GM19240 (cell line): ENCODE data around the gene WAC.
"Not testable (repeated sequence)": the region's sequence is repeated elsewhere in the genome, so short reads cannot be mapped to it uniquely, and the experiment has no call there.

Source experiments
- DNase-seq: peaks from one replicate; pipeline ENCODE4 v3.0.0; 2011; ENCODE audit warnings: low spot score; ENCODE audit not compliant: insufficient read length

WAC gene, protein sequence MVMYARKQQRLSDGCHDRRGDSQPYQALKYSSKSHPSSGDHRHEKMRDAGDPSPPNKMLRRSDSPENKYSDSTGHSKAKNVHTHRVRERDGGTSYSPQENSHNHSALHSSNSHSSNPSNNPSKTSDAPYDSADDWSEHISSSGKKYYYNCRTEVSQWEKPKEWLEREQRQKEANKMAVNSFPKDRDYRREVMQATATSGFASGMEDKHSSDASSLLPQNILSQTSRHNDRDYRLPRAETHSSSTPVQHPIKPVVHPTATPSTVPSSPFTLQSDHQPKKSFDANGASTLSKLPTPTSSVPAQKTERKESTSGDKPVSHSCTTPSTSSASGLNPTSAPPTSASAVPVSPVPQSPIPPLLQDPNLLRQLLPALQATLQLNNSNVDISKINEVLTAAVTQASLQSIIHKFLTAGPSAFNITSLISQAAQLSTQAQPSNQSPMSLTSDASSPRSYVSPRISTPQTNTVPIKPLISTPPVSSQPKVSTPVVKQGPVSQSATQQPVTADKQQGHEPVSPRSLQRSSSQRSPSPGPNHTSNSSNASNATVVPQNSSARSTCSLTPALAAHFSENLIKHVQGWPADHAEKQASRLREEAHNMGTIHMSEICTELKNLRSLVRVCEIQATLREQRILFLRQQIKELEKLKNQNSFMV

DNA sequence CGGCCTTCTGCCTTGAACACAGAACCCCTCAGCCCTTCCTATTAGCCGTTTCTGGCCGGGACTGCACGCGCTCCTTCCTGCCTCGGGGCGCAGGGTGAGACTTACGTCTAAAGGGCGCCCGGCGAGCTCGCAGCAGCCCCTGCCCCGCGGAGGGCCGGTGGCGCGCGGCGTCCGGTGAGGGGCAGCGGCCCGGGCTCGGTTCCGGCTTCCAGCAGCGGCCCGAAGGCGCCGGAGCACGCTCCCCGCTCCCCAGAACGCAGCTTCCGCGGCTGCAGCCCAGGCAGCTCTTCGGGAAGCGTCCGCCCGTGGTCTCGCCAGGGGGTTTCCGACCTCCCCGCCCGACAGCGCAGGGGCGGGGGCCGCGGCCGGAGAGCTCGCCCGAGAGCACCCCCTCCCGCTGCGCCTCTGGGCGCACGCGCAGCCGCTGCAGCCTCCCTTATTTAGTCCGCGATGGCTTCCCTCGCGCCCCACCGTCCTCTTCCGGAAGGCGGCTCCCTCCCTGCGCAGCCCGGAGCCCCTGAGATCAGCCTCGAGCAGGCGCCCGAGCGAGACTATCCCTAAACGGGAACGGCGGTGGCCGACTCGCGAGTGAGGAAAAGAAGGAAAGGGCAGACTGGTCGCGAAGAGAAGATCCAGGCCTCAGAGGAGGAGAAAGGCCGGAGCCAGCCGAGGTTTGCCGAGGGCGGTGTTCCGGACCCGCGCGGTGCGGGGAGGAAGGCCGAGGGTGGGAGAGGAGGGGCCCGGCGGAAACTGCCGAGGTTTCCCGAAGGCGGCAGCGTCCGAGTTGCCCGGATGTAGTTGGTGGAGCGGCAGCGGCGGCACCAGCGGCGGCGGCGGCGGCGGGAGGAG lies at the start of gene WAC:
TSS of gene WAC (plus strand) at position 782 of the 849 bp plus-strand sequence. CDS start 462 bp downstream, outside the sequence.
- DNase-seq = peak; percentile 60

DNA sequence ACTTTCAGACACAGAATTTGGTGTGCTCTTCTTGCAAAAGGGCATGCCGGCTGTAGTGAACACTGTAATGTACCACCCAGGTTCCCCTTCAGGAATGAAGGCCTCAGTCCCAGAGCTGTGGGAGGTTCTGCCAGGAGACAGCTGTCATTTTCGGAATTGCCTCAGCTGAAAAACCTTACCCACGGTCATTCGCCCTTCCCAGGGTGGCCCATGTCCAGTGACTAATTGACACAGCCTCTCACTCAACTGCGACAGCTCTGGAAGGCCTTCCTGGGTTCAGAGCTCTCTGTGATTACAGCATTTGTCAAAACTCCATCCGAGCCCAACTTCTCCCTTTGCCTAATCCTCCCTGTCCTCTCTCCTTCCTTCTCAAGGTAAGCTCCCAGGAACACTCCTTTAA lies 43.7 kb upstream of the WAC start:
- no peak for DNase-seq

DNA sequence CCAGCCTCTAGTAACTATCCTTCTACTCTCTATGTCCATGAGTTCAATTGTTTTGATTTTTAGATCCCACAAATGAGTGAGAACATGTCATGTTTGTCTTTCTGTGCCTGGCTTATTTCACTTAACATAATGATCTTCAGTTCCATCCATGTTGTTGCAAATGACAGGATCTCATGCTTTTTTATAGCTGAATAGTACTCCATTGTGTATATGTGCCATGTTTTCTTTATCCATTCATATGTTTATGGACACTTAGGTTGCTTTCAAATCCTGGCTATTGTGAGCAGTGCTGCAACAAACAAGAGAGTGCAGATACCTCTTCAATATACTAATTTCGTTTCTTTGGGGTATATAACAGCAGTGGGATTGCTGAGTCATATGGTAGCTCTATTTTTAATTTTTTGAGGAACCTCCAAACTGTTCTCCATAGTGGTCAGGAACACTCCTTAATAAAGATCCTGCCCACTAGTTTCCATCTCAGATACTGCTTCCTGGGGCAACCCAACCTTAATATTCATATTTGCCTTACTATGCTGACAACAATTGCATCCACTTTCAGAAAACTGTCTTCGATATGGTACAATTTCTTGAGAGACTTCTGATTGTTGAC lies 42.6 kb upstream of the WAC start:
- not testable (repeated sequence) for DNase-seq

DNA sequence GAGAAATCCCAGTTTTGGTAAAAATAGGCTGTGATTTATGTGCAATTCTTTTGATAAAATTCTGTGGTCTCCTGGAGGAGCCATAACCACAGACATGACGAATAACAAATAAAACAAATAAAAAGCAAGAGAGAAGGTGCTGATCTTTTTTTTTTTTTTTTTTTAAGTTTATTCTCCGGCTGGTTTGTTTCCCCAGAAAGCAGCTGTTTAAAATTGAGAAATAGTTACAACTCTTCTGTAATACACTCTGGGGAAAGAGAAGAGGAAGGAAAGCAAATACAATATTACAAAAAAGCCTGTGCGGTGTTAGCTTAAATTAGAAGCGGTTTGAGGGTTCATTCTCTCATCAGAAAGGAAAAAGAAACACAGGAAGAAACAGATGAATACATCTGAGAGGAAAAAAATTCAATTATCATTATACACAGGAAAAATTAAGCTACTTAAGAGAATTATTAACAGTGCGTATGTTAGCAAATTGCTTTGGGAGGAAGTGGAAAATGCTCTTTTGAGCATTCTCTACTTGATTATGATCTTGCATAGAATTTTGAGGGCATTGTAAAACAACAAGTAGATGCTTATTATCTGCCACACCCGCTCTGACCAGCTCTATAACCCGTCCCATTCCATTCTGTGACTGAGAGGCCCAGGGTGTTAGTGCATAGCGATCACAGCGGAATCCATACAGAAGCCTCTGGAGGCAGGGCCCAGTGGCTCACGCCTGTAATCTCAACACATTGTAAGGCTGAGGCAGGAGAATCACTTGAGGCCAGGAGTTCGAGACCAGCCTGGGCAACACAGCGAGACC lies 40.6 kb upstream of the WAC start:
- no peak for DNase-seq

DNA sequence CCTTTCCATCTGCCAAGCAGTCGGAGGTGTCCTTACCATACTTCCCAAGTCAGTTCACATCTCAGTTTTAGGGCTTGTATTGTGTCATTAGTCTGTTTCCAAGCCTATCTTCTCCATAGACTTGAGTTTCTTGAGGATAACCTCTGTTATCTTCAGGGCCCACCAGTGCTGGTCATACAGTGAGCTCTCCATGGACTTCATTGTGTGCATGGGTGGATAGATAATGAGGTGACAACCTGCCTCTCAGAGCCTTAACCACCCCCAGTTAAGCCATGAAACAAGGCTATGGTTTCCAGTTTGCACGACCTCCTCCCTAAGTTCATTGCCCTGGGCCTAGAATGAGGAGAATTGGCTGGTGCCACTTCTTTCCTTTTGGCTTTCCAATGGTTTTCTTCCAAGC lies 38.5 kb upstream of the WAC start:
- no peak for DNase-seq

DNA sequence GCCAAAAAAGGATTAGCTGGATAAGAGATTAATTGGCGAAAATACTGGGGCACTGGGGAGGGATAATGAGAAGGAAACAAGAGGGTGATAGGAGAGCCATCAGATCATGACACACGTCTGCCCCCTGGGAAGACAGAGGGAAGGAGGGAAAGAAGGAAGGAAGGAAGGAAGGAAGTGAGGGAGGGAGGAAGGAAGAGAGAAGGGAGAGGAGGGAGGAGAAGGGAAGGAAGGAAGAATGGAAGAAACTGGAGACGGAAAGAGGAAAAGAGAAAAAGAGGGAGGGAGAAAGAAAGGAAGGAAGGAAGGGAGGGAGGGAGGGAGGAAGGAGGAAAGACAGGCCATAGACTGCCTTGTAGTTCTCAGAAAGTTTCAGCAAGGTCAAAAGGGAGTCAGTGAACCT lies 37.8 kb upstream of the WAC start:
- no peak for DNase-seq

DNA sequence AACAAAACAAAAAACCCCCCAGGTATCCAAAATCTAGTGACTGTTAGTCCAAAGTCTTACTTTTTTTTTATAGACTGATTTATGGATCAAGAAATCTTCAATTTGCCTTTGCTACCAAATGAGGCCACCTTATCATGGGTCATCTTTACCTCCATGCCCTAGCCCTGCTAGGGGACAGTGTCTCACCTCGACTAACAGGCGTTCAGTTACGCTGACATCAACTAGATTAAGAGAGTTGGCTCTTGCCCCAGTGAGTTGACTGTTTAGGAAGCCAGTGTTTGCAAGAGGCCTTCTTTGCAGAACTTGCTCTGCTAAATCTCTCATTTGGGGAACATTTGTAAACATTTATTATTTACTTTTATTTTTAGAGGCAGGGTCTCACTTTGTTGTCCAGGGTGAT lies 36.9 kb upstream of the WAC start:
- DNase-seq = no peak

DNA sequence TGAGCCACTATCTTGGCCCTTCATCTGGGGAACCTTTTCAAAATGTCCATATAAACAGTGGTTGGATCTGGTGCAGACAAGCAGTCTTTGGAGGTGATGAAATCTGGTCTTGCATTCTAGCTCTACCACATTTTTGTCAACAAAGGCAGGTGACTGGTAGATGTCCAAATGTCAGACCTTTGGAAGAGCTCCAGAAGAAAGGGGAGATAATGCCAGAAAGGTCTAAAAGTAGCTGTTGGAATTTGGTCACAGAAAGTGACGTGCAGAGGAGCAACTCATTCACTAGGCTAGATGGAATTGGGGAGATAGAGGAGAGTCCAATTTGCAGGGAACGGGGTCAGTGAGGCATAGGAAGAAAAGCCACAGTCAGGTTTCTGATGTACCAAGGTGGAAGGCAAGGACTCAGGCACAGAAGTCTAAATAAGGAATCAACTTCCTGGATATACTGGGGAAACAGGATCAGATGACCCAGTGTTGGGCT lies 36.4 kb upstream of the WAC start:
- no peak for DNase-seq

DNA sequence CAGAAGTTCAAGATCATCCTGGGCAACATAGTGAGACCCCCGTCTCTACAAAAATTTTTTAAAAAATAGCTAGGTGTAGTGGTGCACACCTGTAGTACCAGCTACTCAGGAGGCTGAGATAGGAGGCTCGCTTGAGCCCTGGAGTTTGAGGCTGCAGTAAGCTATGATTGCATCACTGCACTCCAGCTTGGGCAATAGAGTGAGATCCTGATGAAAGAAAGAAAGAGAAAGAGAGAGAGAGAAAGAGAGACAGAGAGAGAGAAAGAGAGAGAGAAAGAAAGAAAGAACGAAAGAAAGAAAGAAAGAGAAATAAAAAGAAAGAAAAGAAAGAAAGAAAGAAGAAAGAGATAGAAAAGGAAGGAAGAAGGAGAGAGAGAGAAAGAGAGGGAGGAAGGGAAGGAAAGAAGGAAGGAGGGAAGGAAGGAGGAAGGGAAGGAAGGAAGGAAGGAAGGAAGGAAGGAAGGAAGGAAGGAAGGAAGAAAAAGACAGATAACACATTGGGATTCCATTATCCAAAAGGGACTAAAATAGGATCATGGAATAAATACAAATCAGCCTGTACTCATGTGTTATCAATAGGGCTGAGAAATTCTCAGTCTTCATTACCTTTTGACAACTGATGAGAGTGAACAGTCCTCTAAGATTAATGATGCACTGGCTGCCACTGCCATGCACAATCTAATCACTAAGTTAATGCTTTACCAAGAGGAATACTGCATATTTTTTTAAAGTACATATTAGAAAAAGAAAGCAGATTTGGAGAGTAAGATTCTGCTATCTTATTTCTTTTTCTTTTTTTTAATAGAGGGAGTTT lies 35.4 kb upstream of the WAC start:
- DNase-seq = no peak

DNA sequence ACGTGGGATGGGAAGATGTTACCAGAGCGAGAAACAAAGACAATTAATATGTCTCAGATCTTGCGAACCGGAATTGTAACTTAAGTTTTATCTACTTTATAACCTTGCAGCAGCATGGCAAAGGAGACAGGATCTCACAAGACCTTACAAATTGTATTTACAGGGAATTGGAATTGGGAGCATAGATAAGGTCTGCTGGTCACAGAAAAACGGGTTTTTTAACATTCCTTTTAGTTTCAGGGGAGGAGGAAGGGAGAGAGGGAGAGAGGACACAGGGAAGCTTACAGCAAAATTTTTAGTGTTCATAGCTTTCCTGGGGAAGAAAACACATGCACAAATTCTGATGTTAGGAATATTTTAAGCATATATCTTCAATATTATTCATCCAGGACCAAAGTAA lies 32.7 kb upstream of the WAC start:
- not testable (repeated sequence) for DNase-seq

DNA sequence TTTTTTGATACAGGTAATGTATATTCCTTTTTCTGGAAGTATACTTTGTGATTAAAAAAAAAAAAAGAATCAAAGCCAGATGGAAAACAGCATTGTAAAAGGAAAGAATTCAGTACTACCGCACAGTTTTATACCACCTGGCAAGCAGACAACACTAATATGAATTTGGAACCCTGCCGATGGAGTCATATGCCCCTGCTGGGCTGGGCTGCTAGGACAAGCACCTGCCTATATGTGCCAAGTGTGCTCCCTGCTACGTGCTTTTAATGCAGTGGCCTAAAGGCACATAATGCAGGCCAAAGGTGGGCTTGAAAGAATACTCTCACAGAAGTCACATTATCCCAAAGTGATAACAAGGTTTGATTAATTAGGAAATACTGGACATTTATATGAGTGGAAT lies 29.8 kb upstream of the WAC start:
- no peak for DNase-seq

DNA sequence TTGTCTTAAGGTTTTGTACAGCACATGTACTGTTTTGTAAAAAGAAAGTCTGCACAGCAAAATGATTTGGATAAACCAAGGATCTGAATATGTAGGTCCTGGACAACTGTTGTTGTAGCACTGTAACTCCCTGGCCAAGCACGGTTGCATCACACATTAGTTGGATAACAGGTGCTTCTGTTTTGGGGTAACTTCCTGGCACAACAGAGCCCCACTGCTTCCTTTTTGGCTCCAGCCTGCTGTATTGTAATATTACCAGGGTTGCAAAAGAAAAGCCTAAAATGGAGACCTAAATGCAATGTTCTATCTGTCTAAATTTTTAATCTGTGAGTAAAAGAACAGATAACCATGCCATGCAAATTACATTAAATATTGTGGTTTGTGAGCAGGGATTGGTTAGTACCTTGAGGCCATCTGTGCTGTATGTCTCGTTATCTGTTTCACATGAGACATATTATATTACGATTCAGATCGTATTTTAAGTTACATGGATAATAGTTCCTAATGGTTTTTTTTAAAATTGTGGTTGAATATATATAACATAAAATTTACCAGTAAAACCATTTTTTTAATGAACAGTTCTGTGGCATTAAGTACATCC lies 27.5 kb upstream of the WAC start:
- DNase-seq = no peak

DNA sequence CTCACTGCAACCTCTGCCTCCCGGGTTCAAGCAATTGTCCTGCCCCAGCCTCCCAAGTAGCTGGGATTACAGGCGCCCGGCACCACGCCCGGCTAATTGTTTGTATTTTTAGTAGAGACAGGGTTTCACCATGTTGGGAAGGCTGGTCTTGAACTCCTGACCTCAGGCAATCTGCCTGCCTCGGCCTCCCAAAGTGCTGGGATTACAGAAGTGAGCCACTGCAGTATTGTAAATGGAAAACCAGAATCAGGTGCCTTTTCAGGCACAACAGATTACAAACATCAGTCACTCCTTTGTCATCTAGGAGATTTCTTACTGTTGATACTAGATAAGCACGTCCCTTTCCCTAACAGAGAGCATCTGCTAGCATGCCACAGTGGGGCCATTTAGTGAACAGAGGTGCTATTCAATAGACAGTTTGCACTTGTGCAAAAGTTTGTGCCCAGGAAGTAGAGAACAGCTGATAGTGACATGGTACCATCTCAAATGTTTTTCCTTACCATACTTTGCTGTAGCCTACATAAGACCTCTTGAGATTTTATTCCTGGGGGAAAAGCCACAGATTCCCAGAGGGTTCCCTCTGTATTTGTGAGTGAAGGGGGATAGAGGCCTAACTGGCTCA lies 24.5 kb upstream of the WAC start:
- no peak for DNase-seq

DNA sequence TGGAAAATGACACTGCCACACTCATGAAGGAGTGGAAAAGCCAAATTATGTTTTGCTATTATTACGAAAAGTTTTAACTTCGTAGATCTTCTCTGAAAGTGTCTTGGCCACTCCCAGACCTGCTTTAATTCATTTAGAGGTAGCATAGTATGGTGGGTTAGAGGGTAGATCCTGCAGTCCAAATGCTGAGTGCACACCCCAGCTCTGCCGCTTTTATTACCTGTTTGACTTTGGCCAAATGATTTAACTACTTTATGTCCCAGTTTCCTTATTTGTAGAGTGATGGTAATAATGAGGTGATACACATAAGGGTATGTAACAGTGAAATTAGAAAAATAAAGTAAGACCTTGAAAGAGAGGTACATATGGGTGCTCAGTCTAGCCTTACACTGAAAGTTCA lies 23.6 kb upstream of the WAC start:
- DNase-seq = no peak

DNA sequence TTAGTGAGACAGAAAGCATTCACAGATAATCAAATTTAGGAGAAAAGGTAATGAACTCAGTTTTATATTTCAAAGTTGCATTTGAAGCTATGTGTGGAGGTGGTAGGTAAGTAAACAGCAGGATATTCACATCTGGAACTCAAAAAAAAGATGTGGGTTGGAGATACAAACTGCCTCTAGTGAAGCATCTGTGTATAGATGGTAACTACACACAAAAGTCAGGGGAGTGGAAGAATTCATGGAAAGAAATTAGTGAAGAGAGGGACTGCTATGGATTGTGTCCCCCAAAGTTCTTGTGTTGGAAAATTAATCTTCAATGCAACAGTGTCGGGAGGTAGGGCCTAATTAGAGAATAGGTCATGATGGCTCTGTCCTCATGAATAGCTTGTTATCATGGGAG lies 18.3 kb upstream of the WAC start:
- no peak for DNase-seq

DNA sequence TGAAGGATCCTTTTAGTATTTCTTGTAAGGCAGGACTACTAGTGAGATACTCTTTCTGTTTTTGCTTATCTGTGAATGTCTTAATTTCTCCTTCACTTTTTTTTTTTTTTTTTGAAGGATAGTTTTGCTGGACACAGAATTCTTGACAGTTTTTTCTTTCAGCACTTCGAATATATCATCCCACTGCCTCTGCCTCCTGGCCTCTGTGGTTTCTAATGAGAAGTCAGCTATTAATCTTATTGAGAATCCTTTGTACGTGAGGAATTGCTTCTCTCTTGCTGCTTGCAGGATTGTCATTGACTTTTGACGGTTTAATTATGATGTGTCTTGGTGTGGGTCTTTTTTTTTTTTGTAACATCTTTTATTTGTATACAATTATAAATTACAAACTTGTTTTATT lies 12.6 kb upstream of the WAC start:
- DNase-seq = no peak

DNA sequence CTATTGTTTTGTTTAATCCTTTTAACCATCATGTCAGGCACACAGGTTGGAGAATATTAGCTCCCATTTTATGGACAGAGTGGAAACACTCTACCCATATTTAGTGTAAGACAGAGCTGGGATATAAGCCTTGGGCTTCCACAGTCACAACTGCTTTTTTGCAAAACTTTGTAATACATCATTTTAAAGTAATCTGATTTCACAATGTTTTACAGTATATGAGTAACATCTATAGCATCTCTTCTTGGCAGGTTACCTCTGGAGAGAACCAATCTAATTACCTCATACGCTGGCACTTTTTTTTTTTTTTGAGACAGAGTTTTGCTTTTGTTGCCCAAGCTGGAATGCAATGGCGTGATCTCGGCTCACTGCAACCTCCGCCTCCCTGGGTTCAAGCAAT lies 12.1 kb upstream of the WAC start:
- not testable (repeated sequence) for DNase-seq

DNA sequence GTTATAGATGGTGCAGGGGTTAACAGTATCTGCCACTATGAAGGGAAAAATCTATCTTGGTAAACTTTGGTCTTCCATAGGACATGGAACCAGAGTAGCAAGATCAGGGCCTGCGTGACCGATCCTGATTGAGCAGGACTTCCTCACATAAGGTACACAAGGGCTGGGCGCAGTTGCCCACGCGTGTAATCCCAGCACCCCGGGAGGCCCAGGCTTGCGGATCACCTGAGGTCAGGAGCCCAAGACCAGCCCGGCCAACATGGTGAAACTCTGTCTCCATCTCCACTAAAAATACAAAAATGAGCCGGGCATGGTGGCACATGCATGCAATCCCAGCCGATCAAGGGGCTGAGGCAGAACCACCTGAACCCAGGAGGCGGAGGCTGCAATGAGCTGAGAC lies 11.0 kb upstream of the WAC start:
- DNase-seq = not testable (repeated sequence)

DNA sequence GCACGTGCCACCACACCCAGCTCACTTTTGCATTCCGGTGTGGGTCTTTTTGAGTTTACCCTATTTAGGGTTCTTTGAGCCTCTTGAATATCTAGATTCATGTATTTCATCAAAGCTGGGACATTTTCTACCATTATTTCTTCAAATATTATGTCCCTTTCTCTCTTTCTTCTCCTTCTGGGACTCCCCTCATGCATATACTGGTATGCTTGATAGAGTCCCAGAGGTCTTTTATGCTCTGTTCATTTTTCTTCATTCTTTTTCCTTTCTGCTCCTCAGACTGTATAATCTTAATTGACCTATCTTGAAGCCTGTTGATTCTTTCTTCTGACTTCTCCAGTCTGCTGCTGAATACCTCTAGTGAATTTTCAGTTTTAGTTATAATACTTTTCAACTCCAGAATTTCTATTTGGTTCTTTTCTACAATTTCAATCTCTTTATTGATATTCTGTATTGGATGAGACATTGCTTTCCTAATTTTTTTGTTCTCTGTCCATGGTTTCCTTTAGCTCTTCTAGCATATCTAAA lies 9.1 kb upstream of the WAC start:
- DNase-seq = no peak
